ENCODE measurements around the gene TNF.

The TNF gene

DNA sequence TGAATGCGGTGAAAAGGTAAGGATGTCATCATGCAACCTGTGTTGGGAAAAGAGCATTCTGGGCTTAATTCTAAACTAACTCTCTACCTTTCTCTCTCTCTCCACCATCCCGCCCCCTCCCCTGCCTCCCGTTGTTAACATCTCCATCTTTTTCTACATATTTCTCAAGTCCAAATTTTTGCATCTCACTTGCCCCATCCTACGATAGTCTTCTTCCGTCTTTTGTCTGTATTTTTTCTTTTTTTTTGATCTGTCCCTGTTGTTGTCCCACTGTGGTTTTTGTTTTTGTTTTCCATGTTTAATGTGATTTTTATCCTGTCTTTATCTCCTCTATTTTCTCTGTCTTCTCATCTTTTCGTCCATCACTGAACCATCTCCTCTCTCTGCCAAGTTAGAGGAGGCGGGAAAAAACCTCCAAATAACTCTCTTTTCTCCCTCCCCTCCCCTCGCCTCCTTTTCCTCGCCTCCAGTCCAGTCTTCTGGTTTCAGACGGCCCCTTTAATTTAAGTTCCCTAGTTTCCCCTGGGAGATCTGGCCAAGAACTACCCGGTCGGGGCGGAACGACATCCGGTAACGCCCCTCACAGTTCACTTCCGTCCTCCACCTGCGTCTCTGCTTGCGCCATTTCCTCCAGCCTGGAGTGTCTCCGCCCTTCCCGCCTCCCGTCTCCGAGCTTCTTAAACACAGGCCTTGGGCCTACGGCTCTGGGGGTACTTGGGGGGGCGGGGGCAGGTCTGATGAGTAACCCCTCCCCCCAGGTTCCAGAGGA, 28.2 kb upstream of the TNF start, which contains the start of gene NFKBIL1 (continued):
- TF ChIP-seq ZNF624 (tag by site-specific recombination; IDR thresholded peaks at IDR 0.05) (no peak), ZNF513 (tag by site-specific recombination; IDR thresholded peaks at IDR 0.05) (no peak), ZBTB17 (tag by site-specific recombination; IDR thresholded peaks at IDR 0.05) (peak; percentile 90), ZBTB7A (tag by site-specific recombination; IDR thresholded peaks at IDR 0.05; ENCODE audit: low read depth) (no peak; the same call in none of the 2 replicates), ZSCAN18 (tag by site-specific recombination; IDR thresholded peaks at IDR 0.05) (peak; percentile 53; the same call in 1 of the 2 replicates), ZNF423 (tag by site-specific recombination; IDR thresholded peaks at IDR 0.05) (no peak), ZNF521 (tag by site-specific recombination; IDR thresholded peaks at IDR 0.05) (no peak), ZNF302 (tag by site-specific recombination; IDR thresholded peaks at IDR 0.05; ENCODE audit: low read depth) (no peak), ZNF223 (tag by site-specific recombination; IDR thresholded peaks at IDR 0.05) (no peak), PRDM4 (tag by site-specific recombination; IDR thresholded peaks at IDR 0.05) (peak; percentile 43), REST (tag by site-specific recombination; IDR thresholded peaks at IDR 0.05) (peak; percentile 41; the same call in 1 of the 2 replicates), BCL11B (tag by site-specific recombination; IDR thresholded peaks at IDR 0.05; ENCODE audit: low read depth) (peak; percentile 32; the same call in 1 of the 2 replicates), ZNF37A (tag by site-specific recombination; IDR thresholded peaks at IDR 0.05) (no peak), ZNF560 (tag by site-specific recombination; IDR thresholded peaks at IDR 0.05; ENCODE audit: borderline replicate concordance) (no peak), ZNF239 (tag by site-specific recombination; IDR thresholded peaks at IDR 0.05) (peak; percentile 55), ZNF610 (tag by site-specific recombination; IDR thresholded peaks at IDR 0.05; ENCODE audit: borderline replicate concordance) (peak; percentile 51; the same call in 1 of the 2 replicates), ZNF146 (tag by site-specific recombination; IDR thresholded peaks at IDR 0.05) (0 out of 2 replicates have a peak, but pooled peaks have one; percentile 14), ZNF837 (tag by site-specific recombination; IDR thresholded peaks at IDR 0.05) (no peak), ZXDB (tag by site-specific recombination; IDR thresholded peaks at IDR 0.05) (peak; percentile 86), MYNN (tag by site-specific recombination; IDR thresholded peaks at IDR 0.05; ENCODE audit: borderline replicate concordance) (no peak), HOXA7 (CRISPR knock-in tag; IDR thresholded peaks at IDR 0.05; ENCODE audit: borderline replicate concordance) (no peak), SETDB1 (IDR thresholded peaks at IDR 0.05; ENCODE audit: insufficient read length, low read length) (no peak), OVOL3 (tag by site-specific recombination; IDR thresholded peaks at IDR 0.05) (no peak), ZNF48 (tag by site-specific recombination; IDR thresholded peaks at IDR 0.05) (no peak), ZNF362 (tag by site-specific recombination; IDR thresholded peaks at IDR 0.05) (no peak), HOXD13 (CRISPR knock-in tag; IDR thresholded peaks at IDR 0.05; ENCODE audit: borderline replicate concordance) (no peak), RBAK (tag by site-specific recombination; IDR thresholded peaks at IDR 0.05) (no peak), ZFP41 (tag by site-specific recombination; IDR thresholded peaks at IDR 0.05; ENCODE audit: borderline replicate concordance) (no peak)
